KOPT-K1 (cell line): Measurements from ENCODE around the gene PLPP3.
A peak's percentile ranks its signal among the peaks of the same experiment; 100 is the strongest.

Experiments
- H3K27ac ChIP-seq: fragments of 200-600 bp; sonication (generic); 2 replicates; pipeline ENCODE4 v1.5.1; 2016; ENCODE audit warnings: antibody characterized with exemption, mild to moderate bottlenecking, low read depth, low read length; ENCODE audit not compliant: poor library complexity, severe bottlenecking
- H3K36me3 ChIP-seq: fragments of 200-600 bp; sonication (generic); 2 replicates; pipeline ENCODE4 v1.5.1; 2017; ENCODE audit warnings: antibody characterized with exemption, mild to moderate bottlenecking, low read length, moderate library complexity; ENCODE audit not compliant: insufficient read depth
- H3K9me3 ChIP-seq: fragments of 200-600 bp; sonication (generic); 2 replicates; pipeline ENCODE4 v1.5.1; 2017; ENCODE audit warnings: antibody characterized with exemption, low read length, mild to moderate bottlenecking; ENCODE audit not compliant: insufficient read depth, poor library complexity, severe bottlenecking

The PLPP3 gene

DNA sequence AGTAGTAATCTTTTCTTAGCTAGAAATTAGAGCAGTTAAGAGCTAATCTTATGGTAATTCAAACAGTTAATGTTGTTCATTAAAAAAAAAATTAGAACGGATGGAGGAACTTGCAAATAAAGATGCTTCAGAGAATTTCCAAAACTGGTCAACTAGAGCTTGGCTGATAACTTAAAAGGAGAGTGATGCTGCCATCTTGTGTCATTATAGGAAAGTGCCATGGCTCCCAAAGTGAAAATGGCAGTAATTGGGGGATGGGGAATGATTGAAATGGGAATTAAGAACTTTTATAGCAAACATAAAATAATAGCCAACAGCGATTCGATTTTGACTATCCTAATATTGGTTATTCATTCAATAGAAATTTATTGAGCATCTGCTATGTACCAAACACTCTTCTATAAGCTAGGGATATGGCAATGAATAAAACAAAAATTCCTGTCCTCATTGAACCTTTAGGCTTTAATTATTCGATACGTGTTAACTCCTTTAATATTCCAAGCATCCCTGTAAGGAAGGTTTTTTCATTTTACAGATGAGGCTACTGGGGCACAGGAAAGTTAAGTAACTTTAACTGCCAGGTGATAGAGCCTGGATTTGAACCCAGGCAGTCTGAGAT lies 5.7 kb upstream of the PLPP3 start:
- Histone ChIP-seq H3K27ac (no peak overlapping the region), H3K36me3 (no peaks in the 10 kb centered on the region)

DNA sequence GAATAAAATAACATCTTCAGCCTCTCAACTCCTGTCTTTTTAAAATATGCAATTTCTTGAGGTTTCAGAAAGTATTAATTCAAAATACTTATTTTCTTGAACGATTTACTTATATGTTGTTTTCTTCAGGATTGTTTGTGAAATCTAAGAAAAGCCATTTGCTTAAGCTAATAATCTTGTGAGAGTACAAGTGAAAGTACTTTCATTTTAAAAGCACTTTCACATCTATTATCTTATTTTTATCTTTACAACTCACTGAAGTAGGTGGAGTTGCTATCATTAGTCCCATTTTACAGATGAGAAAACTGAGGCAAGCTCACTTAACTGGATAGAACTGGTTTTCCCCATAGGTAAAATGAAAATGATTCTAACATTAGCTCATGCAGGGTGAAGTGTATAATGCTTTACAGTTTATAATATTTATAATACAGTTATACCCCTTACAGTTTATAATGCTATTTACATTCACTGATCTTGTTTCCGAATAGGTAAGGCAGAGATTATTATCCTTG lies 4.7 kb upstream of the PLPP3 start:
- Histone ChIP-seq H3K27ac (no peak overlapping the region), H3K9me3 (no peaks in the 10 kb centered on the region), H3K36me3 (no peaks in the 10 kb centered on the region)

More for the DNA sequence above, 5.7 kb upstream of the PLPP3 start:
- H3K9me3 ChIP-seq: no peaks in the 10 kb centered on the region

DNA sequence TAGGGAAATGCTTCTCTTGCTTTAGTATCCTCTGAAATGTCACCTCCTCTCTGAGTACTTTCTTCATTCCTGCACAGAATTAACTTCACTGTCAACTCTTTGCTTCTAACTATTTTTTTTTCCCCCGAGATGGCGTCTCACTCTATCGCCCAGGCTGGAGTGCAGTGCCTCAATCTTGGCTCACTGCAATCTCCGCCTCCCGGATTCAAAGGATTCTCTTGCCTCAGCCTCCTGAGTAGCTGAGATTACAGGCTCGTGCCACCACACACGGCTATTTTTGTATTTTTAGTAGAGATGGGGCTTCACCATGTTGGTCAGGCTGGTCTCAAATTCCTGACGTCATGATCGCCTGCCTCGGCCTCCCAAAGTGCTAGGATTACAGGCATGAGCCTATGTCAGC lies 1.4 kb upstream of the PLPP3 start:
- Histone ChIP-seq H3K9me3 (no peaks in the 10 kb centered on the region), H3K36me3 (no peaks in the 10 kb centered on the region), H3K27ac (no peak overlapping the region)

DNA sequence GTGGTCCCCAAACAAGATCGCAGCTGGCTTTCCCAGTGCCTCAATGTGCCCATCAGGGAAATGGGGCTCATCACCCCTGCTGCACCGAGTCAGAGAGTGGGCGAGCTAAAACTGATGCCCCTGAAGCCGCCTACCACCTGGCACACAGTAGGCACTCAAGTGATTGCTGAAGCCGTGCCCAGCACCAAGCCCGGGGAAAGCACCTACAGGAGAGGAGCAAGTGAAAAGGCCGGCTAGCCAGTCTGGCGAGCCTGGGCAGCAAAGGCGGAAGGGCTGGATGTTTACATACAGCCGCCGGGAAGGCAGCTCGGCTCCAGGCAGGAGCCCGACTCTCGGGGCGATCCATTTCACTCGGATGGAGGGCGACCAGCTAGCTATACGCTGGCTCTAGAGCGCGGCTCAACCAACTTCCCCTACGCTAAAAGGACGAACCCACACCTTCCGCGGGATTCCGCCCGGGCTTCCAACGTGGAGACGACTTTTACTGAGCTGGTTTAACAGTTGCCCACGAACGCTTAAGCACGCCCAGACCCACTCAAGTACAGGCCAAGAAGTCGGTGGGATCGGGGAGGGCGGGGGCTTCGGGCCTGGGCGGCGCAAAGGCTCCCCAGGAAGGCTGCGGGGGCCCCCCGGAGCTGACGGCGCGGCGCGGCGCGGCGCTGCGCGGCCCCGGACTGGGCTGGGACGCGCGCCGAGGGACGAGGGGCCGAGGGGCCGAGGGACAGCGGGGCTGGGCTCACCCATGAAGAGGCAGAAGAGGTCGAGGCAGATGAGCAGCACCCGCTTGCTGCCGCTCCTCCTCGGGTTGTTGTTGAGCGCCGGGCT lies 1.0 kb downstream of the PLPP3 start:
- H3K9me3 ChIP-seq: no peaks in the 10 kb centered on the region
- H3K27ac ChIP-seq: peak overlapping the region; percentile 36
- no peaks in the 10 kb centered on the region for H3K36me3 ChIP-seq

DNA sequence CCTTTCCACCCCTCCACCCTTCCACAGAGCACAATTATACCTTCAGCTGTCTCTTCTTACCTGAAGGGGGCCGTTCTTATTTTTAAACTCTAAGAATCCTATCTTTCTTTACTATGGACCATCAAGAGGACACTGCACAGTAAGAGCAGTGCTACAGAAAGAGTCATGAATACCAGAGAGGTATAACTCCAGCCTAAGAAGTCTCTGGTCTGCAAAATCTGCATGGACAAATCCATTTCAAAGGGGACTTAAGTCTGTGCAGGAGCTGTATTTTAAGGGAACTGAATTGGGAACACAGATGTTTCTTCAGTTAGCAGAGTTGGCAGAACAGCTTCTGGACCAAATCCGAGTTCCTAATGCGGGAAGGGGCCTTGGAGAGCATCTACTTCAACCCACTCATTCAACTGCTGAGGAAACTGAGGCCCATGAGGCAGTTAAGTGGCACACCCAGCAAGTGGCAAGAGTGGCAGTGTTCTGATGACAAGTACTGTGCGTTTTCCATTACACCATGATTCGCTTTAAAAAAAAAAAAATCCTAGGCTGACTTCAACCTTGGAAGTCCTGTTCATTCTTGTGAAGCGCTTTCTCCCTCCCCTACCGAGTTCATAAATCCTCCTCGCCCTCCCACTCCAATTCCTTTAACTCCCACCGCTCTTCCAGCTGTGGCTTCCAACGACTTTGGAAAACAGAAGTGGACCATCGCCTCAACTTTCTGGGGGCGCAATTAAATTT lies 1.8 kb downstream of the PLPP3 start:
- no peaks in the 10 kb centered on the region for H3K36me3 ChIP-seq
- H3K9me3 ChIP-seq: no peaks in the 10 kb centered on the region
- H3K27ac ChIP-seq: no peak overlapping the region

DNA sequence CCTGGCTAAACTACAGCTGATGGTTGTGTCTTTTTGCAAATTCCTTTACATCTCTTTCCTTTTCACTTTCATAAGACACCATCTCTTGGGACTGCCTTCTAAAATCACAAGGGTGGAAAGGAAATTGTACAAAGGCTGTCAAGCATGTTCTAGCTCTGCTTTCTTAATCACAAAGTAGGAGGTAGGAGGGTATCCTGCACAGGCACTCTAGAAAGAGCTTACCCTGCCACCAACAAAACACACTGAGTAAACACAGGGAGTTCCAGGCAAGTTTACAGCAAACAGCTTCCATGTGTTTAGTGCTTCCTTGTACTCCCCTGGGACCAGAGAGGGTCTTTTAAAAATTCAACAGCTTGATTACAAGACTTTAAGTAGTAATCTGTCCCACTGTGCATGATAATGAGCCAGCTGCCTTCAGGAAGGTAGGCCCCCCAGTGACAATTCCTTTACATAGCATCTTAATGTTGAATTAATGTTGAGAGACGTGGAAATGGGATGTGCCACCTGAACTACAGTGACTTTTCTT lies 2.4 kb downstream of the PLPP3 start:
- Histone ChIP-seq H3K36me3 (no peaks in the 10 kb centered on the region), H3K9me3 (no peaks in the 10 kb centered on the region), H3K27ac (no peak overlapping the region)

DNA sequence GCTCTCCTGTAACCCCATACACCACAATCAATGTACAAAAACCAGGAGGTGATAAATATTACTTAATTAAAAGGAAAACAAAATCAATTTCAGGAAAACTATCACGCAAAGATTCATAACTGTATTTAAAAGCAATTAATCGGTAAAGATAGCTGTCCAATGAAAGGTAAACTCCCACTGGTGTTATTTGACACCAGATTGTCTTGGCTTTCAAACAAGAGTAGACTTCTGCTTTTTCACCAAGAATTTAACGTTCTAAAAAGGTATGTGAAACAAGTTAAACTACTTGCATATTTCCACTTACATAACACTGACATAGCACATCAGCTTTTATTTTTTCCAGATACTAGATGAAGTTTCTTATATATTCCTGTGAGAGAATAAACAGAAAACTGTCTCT lies 3.5 kb downstream of the PLPP3 start:
- Histone ChIP-seq H3K36me3 (no peaks in the 10 kb centered on the region), H3K27ac (no peak overlapping the region), H3K9me3 (no peaks in the 10 kb centered on the region)

DNA sequence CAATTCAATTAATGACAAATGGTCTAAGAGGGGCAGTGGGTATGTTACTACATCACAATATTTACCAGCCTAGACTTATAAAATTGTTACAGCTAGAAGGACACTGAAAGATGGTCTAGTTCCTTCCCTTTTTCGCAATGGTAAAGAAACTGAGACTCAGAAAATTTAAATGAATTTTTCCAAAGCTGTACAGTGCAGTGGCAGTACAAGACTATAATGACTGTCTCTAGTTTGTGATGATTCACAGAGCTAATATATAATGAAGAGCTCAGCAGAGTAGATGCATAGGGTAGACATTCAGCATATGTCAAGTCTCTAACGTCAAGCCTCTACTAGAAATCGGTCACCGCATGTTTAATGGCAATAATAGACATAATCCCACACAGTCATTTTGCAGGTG lies 4.6 kb downstream of the PLPP3 start:
- H3K27ac ChIP-seq: no peak overlapping the region
- no peaks in the 10 kb centered on the region for H3K36me3 ChIP-seq
- no peaks in the 10 kb centered on the region for H3K9me3 ChIP-seq

DNA sequence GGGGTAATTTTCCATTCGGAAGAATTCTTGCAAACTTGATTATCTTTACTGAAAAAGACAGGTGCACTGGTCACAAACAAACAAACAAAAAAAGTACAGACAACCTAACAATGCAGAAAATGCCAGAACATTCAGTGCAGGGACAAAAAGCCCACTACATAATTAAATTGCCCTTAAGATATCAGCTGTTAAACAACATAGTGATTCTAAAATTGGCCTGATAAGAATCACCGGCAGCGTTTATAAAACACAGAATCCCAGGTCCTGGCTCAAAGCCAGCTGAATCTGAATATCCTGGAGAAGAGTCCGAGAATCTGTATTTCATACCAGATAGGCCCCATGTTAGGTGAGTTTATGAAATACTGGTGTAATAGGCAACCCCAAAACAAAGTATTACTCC lies 6.1 kb downstream of the PLPP3 start:
- H3K9me3 ChIP-seq: no peaks in the 10 kb centered on the region
- H3K27ac ChIP-seq: no peak overlapping the region
- H3K36me3 ChIP-seq: no peaks in the 10 kb centered on the region

DNA sequence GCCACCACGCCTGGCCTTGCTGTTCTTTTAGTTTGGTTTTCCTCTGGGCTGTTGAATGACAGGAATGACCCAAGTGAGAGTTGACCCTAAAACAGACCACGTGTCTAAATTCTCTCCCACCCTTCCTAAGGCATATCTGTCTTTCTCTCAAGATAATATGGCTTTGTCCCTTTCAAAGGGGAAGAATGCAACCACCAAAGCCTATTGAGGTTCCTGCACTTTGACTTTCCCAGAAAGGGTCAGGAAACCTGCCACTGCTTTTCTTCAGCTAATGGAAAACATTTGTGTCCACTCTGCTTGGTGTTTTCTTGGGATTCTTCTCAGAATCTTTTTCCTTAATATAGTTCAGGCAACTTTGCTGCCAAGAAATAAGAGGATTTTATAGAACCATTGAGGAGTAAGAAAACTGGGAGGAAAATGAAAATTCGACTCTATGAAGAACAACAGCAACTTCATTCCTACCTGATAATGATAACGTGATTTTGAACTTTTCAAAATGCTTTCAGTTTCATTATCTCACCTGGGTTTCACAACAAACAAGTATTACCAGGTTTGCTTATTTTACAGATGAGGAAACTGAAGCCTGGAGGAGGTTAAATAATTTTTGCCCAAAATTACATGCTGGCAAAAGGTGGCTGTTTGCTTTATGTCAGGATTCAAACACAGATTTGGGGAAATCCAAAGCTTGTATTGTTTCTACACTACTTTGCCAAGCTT lies 6.9 kb downstream of the PLPP3 start:
- no peaks in the 10 kb centered on the region for H3K9me3 ChIP-seq
- no peak overlapping the region for H3K27ac ChIP-seq
- no peaks in the 10 kb centered on the region for H3K36me3 ChIP-seq

DNA sequence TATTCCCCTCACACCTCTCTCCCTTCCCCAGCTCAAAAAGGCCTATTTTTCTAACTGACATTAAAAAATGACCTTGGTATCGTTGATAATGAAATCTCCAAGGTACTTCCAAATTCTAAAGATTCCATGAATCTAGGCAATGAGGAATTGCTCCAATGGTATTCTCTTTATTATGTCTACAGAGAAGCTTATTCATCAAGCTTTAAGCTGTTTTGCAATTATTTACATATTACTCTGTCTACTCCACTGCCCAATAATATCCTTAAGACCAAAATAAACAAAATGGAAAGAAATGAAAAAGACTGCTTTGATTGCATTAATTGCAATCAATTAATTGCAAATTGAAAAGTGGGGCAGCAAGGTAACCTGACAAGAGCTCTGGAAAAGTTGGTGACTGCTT lies 7.9 kb downstream of the PLPP3 start:
- no peak overlapping the region for H3K27ac ChIP-seq
- no peaks in the 10 kb centered on the region for H3K36me3 ChIP-seq
- H3K9me3 ChIP-seq: no peaks in the 10 kb centered on the region

DNA sequence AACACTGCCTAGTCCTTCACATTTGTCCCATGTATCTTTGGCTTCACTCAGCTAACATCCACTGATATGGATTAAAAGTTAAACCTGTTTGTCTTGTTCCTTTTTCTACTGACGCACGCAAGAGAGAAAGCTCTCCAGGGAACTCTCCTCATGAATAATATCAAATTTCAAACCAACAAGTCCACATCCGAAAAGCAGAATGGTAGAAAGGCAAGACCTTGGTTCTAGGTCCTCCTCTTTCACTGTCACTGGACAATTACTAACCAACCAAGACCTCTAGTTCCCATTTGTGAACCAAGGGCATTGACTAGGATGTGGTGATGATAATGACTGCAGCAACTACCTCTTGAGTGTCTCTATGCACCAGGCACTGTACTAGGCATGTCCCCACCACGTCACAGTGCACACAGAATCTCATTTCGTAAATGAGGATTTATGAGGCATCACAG lies 8.4 kb downstream of the PLPP3 start:
- Histone ChIP-seq H3K27ac (no peak overlapping the region), H3K36me3 (no peaks in the 10 kb centered on the region), H3K9me3 (no peaks in the 10 kb centered on the region)

DNA sequence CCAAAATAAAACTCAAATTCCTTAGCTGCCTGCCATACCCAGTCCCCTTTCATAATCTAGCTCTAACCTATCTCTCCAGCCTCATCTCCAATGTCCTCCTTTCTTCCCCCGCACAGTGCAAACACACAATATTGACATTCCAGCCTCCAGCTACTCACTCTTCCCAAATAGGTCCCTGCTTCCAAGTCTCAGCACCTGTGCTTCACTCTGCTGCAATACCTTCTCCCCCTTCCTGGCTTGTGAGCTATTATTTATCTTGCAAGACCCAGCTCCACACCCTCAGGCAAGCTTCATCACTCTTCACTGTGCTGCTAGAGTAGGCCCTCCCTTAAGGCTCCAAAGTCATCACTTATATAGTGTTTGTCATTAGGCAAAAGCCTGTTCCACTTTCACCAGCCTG lies 9.7 kb downstream of the PLPP3 start:
- H3K27ac ChIP-seq: no peak overlapping the region
- no peaks in the 10 kb centered on the region for H3K9me3 ChIP-seq
- no peaks in the 10 kb centered on the region for H3K36me3 ChIP-seq

DNA sequence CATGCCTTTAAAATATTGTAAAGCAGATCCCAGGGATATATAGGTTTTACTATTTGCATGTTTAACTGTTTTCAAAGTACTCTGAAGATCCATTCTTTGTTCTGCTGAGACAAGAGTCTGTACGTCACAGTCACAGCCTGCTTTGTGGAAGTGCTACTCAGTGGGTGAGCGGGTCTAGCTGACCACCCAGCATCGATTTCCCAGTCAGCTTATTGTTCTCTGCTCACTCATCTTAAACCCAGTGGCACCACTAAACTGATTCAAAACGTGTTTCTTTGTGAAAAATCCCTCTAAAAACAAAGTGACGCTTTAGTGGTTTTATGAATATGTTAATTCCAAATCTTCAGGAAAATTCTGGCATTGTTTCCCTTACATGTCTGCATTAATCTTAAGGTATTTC lies 12.4 kb downstream of the PLPP3 start:
- H3K36me3 ChIP-seq: no peaks in the 10 kb centered on the region
- no peak overlapping the region for H3K27ac ChIP-seq
- H3K9me3 ChIP-seq: no peaks in the 10 kb centered on the region
